NAMALWA (cell line): ENCODE data around the gene EIF2B2.
"Not testable (repeated sequence)": the region's sequence is repeated elsewhere in the genome, so short reads cannot be mapped to it uniquely, and the experiment has no call there.

Experiments
- DNase-seq: peaks from one replicate; pipeline ENCODE4 v3.0.0-alpha.2; 2015; ENCODE audit warnings: low spot score

The EIF2B2 gene

DNA sequence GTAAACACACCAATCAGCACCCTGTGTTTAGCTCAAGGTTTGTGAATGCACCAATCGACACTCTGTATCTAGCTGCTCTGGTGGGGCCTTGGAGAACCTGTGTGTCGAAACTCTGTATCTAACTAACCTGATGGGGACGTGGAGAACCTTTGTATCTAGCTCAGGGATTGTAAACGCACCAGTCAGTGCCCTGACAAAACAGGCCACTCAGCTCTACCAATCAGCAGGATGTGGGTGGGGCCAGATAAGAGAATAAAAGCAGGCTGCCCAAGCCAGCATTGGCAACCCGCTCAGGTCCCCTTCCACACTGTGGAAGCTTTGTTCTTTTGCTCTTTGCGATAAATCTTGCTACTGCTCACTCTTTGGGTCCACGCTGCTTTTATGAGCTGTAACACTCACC lies 6.9 kb upstream of the EIF2B2 start:
- DNase-seq = not testable (repeated sequence)

DNA sequence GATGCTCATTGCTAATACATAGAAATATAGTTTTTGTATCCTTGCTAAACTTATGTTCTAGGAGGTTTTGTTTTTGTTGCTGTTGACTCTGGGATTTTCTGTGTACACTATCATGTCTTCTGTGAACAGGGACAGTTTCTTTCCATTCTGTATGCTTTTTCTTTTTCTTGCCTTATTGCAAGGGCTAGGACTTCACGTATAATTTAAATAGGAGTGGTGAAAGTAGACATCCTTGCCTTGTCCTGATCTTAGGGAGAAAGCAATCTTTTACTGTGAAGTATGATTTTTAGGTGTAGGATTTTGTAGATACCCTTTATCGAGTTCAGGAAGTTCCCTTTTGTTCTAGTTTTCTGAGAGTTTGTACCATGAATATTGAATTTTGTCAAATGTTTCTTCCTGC lies 1.5 kb upstream of the EIF2B2 start:
- DNase-seq = no peak

DNA sequence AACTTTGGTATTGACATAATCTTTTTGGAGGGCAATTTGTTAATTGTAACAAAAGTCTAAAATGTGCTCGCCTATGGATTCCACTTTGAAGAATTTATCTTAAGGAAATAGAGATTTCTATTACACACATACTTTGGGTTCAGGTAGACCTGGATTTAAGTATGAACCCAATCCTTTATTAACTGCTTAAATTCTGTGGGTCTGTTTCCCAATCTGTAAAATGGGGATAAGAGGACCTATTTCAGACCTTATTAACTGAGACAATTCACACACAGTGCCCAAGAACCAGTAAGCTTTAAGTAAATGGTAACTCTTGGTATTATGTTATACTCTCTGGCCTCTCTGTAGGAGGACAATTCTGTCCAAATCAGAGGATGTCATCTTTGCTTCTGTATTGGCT lies 822 bp upstream of the EIF2B2 start:
- no peak for DNase-seq

DNA sequence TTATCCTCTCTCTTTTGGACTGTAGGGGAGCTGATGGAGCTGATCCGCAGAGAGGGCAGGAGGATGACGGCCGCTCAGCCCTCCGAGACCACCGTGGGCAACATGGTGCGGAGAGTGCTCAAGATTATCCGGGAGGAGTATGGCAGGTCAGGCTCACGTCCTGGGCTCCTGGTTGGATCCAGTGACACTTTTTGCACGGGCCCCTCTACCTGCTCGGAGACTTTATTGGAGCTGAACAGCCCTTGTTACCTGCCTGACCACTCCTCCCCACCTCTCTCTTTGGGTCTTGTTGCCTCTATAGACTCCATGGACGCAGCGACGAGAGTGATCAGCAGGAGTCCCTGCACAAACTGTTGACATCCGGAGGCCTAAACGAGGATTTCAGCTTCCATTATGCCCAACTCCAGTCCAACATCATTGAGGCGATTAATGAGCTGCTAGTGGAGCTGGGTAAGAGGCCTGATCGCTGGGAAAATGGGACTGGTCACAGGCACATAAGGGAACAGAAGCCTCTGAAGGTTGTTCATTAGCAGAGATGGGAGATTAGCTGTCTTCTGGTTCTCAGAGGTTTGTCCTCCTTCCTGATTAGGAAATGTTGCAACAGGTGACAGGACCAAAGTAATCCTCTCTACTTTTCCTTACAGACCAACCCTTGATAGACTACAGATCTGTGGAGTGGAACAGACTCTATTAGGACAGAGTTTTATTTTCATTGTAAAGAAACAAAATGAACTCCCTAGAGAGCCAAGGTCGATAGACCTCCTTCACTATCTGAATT lies 718 bp downstream of the EIF2B2 start:
- DNase-seq = peak; percentile 5

DNA sequence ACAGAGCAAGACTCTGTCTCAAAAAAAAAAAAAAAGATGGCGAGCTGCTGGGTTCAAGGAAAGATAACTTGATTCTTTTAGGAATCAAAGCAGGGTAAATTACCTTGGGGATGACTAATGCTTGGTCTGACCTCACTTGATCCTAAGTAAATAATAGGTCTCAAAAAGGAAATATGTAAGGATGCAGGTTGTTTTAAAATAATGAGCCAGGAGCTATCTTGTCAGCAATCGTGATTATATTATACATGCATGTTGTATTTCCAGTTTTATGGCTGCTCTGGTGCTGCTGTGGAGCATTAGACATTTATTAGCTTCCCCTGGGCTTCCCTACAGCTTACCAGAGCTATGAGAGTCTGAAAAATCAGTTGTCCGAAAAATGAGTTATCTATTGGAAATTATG lies 2.6 kb downstream of the EIF2B2 start:
- DNase-seq = no peak

DNA sequence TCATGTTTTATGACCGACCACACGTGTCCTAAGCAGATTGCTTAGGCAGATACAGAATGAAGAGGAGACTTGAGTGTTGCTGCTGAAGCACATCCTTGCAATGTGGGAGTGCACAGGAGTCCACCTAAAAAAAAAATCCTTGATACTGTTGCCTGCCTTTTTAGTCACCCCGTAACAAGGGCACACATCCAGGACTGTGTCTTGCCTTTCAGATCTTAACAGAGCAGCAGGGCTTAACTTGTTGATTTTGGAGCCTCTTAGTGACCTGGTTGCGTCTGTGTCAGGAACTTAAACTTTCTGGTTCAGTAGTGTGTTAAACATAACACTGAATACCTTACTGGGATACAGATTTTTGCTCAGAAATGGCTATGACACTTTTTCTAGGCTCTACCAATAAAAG lies 6.5 kb downstream of the EIF2B2 start:
- no peak for DNase-seq

DNA sequence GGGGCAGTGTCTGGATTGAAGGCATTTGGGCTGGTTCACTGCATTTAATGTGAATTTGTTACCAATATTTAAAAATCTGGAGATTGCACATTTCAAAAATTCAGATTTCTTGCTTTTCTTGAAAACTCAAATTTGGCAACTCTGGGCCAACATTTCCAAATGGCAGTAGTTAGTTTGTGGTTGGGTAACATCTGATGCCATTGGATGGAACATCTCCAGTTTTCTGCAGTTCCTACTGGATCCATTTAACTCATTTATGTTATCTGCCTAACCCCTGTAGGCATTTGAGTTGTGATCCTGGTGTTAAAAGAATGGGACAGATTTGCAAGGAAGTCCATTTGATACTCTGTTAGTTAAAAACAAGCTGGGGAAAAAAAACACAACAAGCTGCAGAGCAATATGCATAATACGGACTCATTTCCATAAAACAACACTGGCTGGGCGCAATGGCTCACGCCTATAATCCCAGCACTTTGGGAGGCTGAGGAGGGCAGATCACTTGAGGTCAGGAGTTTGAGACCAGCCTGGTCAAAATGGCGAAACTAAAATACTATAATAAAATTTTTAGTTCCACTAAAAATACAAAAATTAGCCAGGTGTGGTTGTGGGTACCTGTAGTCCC lies 7.9 kb downstream of the EIF2B2 start:
- no peak for DNase-seq

DNA sequence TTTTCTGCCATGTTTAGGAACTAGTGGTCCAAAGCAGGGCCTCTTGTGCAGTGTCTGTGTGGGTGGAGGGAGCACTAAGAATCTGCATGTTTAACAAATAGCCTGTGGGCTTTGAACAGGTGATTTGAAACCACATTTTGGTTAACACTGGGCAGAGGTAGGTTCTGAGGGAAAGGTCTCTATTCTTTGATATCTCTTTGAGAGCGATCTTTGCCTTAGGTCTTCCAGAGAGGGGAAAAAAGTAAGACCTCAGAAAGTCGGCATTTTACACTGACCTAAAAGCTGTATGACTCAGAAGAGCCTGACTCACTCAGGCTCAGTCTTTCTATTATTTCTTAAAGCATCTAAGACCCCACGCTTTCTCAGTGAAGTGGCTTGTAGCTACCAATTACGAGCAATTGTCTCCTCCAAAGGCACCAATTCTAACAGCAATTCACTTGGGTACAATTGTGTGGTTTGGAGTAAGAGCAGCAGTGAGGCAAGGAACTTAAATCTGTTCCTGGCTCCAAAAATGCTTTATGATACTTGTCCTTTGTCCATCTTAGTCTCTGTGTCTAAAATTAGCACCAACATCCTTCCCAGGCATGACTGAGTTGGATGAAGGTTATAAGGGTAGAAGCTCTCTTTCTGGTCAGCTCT lies 8.8 kb downstream of the EIF2B2 start:
- no peak for DNase-seq

DNA sequence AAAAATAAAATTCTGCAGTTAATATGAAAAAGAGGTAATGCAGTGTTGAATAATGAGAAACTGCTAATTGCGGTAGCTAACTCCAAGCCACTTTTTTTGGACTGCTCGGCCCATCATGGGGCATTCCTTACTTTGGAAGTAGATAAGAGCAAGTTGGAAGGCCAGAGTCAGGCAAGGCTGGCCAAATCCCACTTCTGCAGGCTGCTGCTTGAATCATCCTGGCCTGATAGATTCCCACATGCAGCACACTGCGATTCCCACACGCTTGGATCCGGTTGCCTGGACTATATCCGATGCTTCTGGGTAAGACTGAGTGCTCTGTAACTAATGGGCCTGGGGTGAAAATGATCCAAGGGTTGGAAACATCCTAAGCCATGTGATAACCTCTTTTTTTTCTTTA lies 10.6 kb downstream of the EIF2B2 start:
- no peak for DNase-seq

DNA sequence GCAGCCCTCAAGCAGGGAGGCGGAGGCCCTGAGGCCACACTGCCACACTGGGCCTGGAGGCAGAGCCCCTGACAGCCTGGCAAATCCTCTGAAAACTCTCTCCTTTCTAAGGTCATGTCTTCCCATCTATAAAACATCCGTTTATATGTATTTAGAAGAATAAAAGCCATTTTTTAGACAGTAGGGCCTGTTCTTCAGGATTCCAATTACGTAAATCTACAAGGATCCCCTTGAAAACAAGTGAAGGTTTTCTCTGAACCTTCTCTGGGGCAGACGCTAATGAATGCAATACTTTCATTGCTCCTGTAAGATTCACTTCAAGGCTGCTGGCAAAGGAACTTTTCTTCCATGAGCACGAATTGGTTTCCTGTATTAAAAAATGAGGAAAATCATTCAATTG lies 12.8 kb downstream of the EIF2B2 start:
- DNase-seq = no peak

DNA sequence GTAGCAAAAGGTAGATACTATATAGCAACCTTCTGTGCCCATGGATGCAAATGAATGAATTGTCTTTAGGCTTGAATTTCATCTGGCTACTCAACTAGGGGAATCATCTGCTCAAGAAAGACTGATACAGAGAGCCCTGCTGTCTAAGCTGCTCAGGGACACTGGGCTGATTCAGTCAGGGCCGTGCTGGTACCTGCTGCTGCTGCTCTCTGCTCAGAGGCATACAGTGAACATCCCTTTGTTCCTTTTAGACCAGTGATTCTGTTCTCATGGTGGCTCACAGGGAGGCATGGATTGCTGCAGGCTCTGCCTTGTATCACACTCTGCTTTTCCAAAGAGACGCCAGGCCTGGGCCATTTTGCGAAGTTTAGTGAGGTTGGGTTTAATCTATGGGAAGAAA lies 14.1 kb downstream of the EIF2B2 start:
- no peak for DNase-seq

DNA sequence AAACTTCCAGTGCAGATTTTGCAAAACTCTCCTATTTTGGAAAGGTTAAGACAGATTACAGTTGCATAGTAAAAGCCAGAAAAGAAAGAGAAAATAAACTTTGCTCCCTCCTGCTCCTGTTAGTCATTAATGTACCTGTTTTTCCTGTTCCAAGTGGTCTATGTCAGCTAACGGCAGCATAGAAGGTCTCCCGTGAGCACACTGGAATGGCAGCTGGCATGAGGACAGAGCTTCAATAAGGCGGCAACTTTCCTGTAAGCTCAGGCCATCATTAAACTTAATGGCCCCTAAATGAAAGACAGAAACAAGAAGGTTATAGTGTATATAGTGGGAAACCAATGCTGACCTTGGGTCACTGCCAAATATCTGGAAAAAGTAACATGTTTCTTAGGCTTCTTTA lies 16.0 kb downstream of the EIF2B2 start:
- DNase-seq = no peak

DNA sequence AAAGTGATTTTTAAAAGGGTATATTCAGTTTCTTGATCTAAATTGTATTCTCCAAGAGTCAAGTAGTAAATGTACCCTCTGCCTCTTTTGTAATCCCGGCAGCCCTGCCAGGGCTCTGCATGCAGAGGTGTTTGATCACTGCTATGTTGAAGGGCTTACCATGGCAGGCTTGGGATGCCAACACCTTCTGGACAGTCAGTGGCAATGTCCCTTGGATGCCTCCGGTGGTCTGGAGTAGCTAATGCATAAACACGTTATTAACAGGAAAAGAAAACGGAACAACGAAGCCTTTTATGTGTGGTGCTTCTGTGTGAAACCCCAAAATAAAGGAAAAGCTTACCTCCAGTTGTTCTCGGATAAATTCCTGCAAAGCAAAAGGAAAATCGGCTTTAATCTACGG lies 19.9 kb downstream of the EIF2B2 start:
- peak; percentile 30 for DNase-seq

DNA sequence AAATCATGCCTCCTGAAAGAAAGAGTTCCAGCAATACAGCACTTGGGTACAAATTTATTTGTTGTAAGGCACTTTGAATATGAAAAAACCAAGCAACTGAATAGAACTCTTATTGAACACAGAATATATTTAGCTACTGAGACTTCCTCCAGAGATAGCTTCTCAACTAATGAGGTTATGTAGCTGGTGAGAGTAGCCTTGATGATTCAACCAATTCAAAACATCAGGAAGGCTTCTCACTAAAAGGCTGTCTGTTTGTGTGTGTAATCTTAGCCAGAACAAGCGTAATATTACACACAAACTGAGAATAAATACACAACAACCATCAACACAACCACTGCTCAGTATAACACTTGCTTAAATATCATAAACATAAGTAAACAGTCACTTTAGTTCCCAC lies 20.4 kb downstream of the EIF2B2 start:
- no peak for DNase-seq

DNA sequence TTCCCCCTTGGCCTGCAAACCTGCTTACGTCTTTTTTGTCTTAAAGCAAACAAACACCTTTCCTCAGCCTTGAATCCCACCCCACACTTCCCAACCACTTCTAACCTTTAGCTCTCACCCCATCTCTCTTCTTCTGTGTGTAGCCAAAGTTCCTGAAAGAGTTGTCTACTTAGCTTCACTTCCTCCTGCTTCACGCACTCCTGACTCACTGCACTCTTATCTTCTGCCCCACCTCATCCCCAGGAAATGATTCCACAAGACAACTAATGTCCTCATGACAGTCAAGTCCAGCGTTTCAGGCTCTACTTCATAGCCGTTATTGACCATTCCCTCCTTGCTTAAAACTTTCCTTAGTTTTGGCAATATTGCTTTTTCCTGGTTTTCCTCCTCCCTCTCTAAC lies 22.4 kb downstream of the EIF2B2 start:
- no peak for DNase-seq

DNA sequence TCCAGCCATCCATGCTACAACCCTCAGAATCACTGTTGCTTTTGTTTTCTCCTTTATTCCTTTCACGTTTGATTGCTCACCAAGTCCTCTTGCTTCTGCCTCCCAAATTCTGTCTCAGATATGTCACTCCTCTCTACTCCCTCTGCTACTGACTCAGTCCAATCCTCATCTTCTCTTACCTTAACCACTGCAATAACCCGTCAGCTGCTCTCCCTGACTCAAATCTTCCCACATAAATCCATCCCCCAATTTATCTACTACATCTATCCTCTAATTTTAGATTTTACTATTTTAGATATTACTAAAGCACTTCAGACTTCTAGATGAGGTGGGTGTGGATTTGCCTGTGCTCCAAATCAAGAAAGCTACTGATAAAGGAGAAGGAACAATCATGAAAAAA lies 23.2 kb downstream of the EIF2B2 start:
- DNase-seq = no peak

DNA sequence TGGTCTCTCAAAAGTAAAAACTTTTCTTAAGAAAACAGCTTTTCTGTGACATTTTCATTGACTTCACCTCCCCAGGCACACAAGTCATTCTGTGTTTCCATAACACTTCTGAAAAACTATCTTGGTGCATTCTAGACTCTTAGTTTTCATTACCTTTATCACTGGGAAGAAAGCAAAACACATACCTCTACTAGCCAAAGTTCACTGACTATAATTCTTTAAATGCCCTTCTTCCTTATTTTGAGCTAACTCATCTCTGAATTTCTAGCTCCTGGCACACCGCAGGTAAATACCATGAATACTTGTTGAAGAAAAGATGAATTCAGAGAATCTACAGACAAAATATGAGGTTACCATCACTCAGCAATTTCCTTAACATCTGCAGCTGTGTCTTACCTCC lies 27.4 kb downstream of the EIF2B2 start:
- DNase-seq = no peak

DNA sequence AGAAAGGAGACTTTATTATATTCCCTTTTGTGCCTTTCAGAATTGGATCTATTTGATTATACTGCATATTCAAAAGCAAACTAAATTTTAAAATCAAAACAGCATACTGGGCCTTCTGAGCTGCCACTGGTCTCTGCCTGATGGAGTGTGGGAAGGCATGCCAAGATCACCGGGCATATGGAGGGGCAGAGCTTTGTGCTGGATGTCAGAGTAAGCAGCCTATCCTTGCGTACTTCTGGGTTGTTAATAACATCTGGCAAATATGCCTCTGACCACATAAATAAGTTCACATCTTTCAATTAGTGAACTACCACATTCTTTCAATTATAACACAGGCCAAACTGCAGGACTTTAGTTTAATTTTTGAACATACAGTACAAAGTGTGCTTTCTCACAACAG lies 30.2 kb downstream of the EIF2B2 start:
- no peak for DNase-seq

DNA sequence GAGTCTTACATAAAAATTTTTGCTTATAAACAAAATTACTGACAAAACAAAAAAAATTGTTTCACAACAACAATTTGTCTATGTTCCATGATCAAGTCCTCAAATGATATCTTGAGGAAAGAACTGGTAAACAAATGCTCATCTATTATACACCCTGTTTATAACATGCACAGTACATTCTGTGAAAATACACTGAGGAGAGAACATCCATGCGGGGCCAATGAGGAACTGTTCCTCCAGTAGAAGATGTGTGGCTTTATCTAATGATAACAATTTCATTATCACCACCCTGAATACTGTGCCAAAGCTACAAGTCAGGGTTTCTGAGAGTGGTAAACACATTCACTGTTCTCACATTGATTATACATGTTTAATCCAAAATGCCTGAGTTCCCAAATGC lies 37.8 kb downstream of the EIF2B2 start:
- DNase-seq = no peak

DNA sequence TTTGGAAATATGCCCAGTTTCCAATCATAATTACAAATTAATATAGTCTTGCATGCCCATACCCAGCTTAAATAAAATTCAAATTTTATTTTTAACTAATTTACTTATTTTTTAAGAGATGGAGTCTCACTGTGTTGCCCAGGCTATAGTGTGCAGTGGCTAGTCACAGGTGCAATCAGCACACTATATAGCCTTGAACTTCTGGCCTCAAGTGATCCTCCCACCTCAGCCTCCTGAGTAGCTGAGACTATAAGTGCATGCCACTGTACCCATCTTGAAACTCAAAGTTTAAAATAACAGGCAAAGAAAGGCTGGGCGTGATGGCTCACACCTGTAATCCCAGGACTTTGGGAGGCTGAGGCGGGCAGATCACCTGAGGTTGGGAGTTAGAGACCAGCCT lies 38.2 kb downstream of the EIF2B2 start:
- DNase-seq = no peak

DNA sequence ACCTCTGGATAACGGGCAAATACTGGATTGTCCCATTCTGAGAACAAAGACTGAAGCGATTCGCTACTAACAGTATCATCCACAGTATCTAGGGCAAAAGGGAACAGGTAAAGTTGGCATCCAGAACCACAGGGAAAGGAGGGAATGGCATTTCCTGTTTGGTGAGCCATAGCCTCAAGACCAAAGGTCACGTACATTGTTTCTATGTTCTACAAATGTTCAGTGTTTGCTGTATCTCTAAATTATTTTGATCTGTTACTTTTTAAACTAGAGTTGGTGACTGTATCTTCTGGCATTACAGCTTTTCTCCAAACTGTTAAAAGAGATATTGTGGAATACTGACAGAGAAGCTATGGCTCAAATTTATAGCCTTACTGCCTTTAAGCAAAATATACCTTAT lies 38.9 kb downstream of the EIF2B2 start:
- DNase-seq = no peak

DNA sequence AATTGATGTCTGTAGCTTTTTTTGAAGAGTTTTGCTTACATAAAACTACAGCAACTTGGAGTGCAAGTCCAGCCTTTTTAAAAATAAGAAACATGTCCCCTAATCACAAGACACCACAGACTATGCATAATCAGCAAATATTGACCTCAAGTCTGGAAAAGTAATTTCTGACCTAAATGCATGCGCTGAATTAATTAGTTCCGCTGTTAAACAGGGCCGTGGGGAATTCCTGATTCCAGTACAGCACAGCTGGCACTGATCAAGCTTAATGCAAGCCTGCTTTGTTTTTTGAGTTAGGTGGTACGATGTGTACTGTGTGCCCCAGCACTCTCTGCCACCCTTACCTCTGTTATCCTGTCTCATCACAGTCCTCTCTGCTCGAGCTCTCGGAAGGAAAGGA lies 39.3 kb downstream of the EIF2B2 start:
- DNase-seq = no peak

DNA sequence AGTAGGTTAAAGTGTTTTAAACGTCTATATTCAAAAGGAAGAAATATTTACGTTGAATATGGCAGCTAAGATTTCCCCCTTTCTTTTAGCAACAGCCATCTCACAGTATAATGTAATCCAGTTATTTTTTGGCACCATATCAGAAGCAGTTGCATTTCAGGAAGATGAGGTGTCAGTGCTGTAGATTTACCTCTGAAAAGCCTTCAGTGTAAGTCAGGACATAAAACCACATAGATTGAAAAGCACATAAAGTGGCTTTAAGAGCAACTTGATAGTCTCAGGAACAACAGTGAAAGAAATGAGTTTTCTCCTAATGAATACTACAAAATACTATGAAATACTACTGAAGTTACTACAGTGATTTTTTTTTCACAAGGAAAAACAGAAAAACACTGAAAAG lies 41.6 kb downstream of the EIF2B2 start:
- no peak for DNase-seq

DNA sequence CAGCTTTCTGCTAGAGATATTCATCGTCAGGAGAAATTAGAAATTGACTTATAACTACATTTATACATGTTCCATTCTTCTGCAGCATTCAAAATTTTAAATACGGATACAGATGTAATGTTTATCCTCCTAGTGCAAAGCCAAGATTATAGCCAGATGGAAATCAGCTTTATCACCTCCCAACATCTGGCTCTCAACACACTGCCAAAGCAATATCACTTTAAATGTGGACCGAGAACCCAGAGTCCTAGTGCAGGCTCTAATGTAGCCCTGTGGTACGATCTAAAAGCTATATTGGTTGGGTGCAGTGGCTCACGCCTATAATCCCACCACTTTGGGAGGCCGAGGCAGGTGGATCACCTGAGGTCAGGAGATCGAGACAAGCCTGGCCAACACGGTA lies 42.0 kb downstream of the EIF2B2 start:
- no peak for DNase-seq
